ENCODE data around the gene IMPG1. TPM values are rescaled to one million over a fixed set of nuclear protein-coding genes. Genes with fewer than 3 reads are reported as not detected.
"Not testable (repeated sequence)": the region's sequence is repeated elsewhere in the genome, so short reads cannot be mapped to it uniquely, and the experiment has no call there.

The IMPG1 gene
- total RNA-seq, 1 experiment from 2014 or later = not detected

DNA sequence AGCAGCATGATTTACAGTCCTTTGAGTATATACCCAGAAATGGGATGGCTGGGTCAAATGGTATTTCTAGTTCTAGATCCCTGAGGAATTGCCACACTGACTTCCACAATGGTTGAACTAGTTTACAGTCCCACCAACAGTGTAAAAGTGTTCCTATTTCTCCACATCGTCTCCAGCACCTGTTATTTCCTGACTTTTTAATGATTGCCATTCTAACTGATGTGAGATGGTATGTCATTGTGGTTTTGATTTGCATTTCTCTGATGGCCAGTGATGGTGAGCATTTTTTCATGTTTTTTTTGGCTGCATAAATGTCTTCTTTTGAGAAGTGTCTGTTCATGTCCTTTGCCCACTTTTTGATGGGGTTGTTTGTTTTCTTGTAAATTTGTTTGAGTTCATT is 172.2 kb downstream of the IMPG1 start:
- not testable (repeated sequence) for H3K27me3 Mint-ChIP-seq (ENCODE audit: low read depth); H3K4ac ChIP-seq (ENCODE audit: low read depth, low read length); H4K8ac ChIP-seq (replicated peaks; ENCODE audit: insufficient read length, low read depth, low read length); H2BK120ac ChIP-seq (ENCODE audit: low read depth, low read length, poor library complexity, severe bottlenecking); H3T11ph ChIP-seq (ENCODE audit: low read length); H2BK20ac ChIP-seq (ENCODE audit: low read depth, low read length, poor library complexity, severe bottlenecking); H3K23me2 ChIP-seq (ENCODE audit: insufficient read length, low read depth, low read length, poor library complexity, severe bottlenecking); H2BK5ac ChIP-seq (ENCODE audit: insufficient read length, low read length); H3K56ac ChIP-seq (ENCODE audit: insufficient read length, low read depth, low read length); H3K9me3 ChIP-seq (ENCODE audit: control insufficient read depth, low read depth, low read length); H4K20me1 ChIP-seq (ENCODE audit: control insufficient read depth, insufficient read depth, insufficient read length); H3K79me1 ChIP-seq (ENCODE audit: insufficient read depth, low read depth, low read length, poor library complexity, severe bottlenecking); H3K18ac ChIP-seq (ENCODE audit: insufficient read length, low read depth, low read length); H2BK12ac ChIP-seq (ENCODE audit: insufficient read length, low read depth, low read length); H3K27ac ChIP-seq (ENCODE audit: insufficient read length, low read depth, low read length); H3K23ac ChIP-seq (ENCODE audit: insufficient read length, low read depth, low read length); H3K79me2 ChIP-seq (ENCODE audit: insufficient read depth, low read length); H4K91ac ChIP-seq (ENCODE audit: insufficient read length, low read depth, low read length); H4K5ac ChIP-seq (ENCODE audit: insufficient read length, low read depth, low read length); H3K4me3 Mint-ChIP-seq; H3K27ac Mint-ChIP-seq; H3K9me3 Mint-ChIP-seq; H3K9ac ChIP-seq (ENCODE audit: extremely low read depth, insufficient read length, low read length); H2AFZ ChIP-seq (ENCODE audit: low read length); H2BK15ac ChIP-seq (ENCODE audit: low read depth, low read length); H3K27me3 ChIP-seq (ENCODE audit: insufficient read depth, low read length); H3K4me1 ChIP-seq (ENCODE audit: insufficient read depth, low read length); H3K4me2 ChIP-seq (ENCODE audit: insufficient read depth, insufficient read length, low read length); H3K14ac ChIP-seq (ENCODE audit: insufficient read depth, low read length); DNase-seq; H3K4me1 Mint-ChIP-seq; H2AK5ac ChIP-seq (ENCODE audit: insufficient read length, low read length)
- WGBS (ENCODE audit: extremely low coverage, insufficient read length, low lambda C conversion rate) = no CpG with 5 or more reads among the region's 1 CpG
- H3K36me3 Mint-ChIP-seq (ENCODE audit: insufficient read depth in 1 of 3, low read depth in 3 of 3) = peaks cover 9 to 17% (median 15%) of the 10 kb centered on the region in 3 experiments
